ENCODE data around the gene SHQ1. TPM values are rescaled to one million over a fixed set of nuclear protein-coding genes. Genes with fewer than 3 reads are reported as not detected.
"Not testable (repeated sequence)": the region's sequence is repeated elsewhere in the genome, so short reads cannot be mapped to it uniquely, and the experiment has no call there.

Gene SHQ1
- total RNA-seq, 4 donors from 2014 or later = 8.7 to 19.9 (median 12.4) TPM

- intact Hi-C loops (cut with DNase I) = no loop called here
Observed at GRCh38 chr3:72722930-72723726, 125.1 kb downstream of the SHQ1 start.

DNA sequence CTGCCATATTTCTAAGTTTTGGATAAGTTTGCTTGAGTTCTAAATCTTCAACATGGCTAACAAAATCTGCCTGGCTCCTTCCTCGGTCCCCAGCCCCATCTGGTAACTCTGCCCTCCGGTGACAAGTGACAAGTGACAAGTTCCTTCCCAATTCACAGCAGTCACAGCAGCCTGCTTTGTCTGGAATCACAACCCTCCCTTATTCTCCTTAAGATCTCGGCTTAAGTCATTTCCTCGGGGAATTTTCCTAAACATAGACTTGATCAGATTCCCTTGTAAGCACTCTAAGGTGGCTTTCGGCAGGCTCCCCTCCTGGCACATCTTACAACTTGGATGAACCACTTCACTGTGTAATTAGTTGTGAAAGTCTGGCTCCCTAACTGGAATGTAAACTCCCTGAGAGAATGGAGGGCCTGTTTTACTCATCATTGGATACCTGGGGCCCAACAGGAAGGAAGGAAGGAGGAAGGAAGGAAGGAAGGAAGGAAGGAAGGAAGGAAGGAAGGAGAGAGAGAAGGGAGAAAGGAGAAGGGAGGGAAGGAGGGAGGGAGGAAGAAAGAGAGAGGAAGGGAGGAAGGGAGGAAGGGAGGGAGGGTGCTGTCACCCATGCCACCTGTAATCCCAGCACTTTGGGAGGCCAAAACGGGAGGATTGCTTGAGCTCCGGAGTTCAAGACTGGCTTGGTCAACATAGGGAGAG is 126.4 kb downstream of the SHQ1 start:
- no peak overlapping the region for H3K4me3 ChIP-seq
- TF ChIP-seq EP300 (IDR thresholded peaks at IDR 0.05) (no peak), POLR2AphosphoS5 (IDR thresholded peaks at IDR 0.05) (no peak), POLR2A (IDR thresholded peaks at IDR 0.05; ENCODE audit: low read depth) (no peak), CTCF (IDR thresholded peaks at IDR 0.05) (no peak)
- intact Hi-C loops (cut with DNase I) = no loop called here
- no peaks in the 10 kb centered on the region for H3K9me3 ChIP-seq
- no peaks in the 10 kb centered on the region for H3K27me3 ChIP-seq
- H3K27ac ChIP-seq (replicated peaks in 1 of 4) = no peak overlapping the region
- no peaks in the 10 kb centered on the region for H3K4me1 ChIP-seq
- no peaks in the 10 kb centered on the region for H3K36me3 ChIP-seq
- WGBS = 69% methylated on average over 7 of the region's 7 CpGs
- DNase-seq (ENCODE audit: extremely low spot score) = no peak

More at GRCh38 chr3:72722930-72723726, 125.1 kb downstream of the SHQ1 start:
- WGBS = 65% methylated on average over 8 of the region's 8 CpGs
- no peaks in the 10 kb centered on the region for H3K27me3 ChIP-seq
- H3K36me3 ChIP-seq = no peaks in the 10 kb centered on the region
- no peaks in the 10 kb centered on the region for H3K4me1 ChIP-seq
- no peak overlapping the region for H3K4me3 ChIP-seq
- no peak for TF ChIP-seq EP300 (IDR thresholded peaks at IDR 0.05)
- no peak for TF ChIP-seq CTCF (IDR thresholded peaks at IDR 0.05)
- no peak for TF ChIP-seq POLR2AphosphoS5 (IDR thresholded peaks at IDR 0.05)
- no peak overlapping the region for H3K27ac ChIP-seq (replicated peaks in 1 of 4)
- no peaks in the 10 kb centered on the region for H3K9me3 ChIP-seq
- no peak for DNase-seq (ENCODE audit: extremely low spot score)

DNA sequence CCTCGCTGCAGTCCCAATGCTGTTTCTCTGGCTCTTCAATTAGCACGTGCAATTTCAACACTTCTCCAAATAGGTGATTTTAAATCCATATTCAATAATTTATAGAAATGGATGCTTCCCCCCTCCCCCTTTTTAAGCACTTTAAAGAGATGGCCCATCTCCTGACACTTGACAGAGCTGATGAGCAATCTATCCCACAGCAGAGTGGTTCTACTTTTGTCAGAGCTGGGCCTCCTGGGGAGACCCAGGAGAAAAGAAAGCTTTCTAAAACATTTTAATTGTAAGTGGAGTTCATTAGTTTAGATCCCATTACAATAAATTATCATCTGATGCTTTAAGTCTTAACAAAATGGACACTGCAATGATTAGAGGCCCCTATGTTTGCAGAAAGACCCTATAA is 127.7 kb downstream of the SHQ1 start:
- H3K4me3 ChIP-seq = no peak overlapping the region
- H3K27ac ChIP-seq (replicated peaks in 1 of 4) = no peak overlapping the region
- TF ChIP-seq POLR2A (IDR thresholded peaks at IDR 0.05; ENCODE audit: low read depth) = no peak
- no peak for TF ChIP-seq POLR2AphosphoS5 (IDR thresholded peaks at IDR 0.05)
- no peak for TF ChIP-seq EP300 (IDR thresholded peaks at IDR 0.05)
- no peak for TF ChIP-seq CTCF (IDR thresholded peaks at IDR 0.05)
- WGBS = 94% methylated on average over 2 of the region's 2 CpGs
- no peaks in the 10 kb centered on the region for H3K4me1 ChIP-seq
- intact Hi-C loops (cut with DNase I) = no loop called here
- H3K9me3 ChIP-seq = peaks cover 0 to 12% (median 6%) of the 10 kb centered on the region in 4 donors
- H3K27me3 ChIP-seq = no peaks in the 10 kb centered on the region
- no peaks in the 10 kb centered on the region for H3K36me3 ChIP-seq
- DNase-seq (ENCODE audit: extremely low spot score) = no peak

- H3K27me3 ChIP-seq = no peaks in the 10 kb centered on the region
- TF ChIP-seq CTCF (IDR thresholded peaks at IDR 0.05) (no peak), POLR2AphosphoS5 (IDR thresholded peaks at IDR 0.05) (no peak), EP300 (IDR thresholded peaks at IDR 0.05) (no peak), POLR2A (IDR thresholded peaks at IDR 0.05; ENCODE audit: low read depth) (no peak)
- no peak overlapping the region for H3K4me3 ChIP-seq
- H3K4me1 ChIP-seq = no peaks in the 10 kb centered on the region
- no peak overlapping the region for H3K27ac ChIP-seq (replicated peaks in 1 of 4)
- no peaks in the 10 kb centered on the region for H3K36me3 ChIP-seq
- DNase-seq (ENCODE audit: extremely low spot score) = no peak
- H3K9me3 ChIP-seq = peaks cover 0 to 21% (median 14%) of the 10 kb centered on the region in 4 donors
- intact Hi-C loops (cut with DNase I) = no loop called here
Observed at GRCh38 chr3:72719137-72719536, 129.1 kb downstream of the SHQ1 start.

DNA sequence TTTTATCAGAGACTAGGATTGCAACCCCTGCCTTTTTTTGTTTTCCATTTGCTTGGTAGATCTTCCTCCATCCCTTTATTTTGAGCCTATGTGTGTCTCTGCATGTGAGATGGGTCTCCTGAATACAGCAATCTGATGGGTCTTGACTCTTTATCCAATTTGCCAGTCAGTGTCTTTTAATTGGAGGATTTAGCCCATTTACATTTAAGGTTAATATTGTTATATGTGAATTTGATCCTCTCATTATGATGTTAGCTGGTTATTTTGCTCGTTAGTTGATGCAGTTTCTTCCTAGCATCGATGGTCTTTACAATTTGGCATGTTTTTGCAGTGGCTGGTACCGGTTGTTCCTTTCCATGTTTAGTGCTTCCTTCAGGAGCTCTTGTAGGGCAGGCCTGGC is 134.1 kb downstream of the SHQ1 start:
- H3K27me3 ChIP-seq; H3K36me3 ChIP-seq; DNase-seq (ENCODE audit: extremely low spot score); H3K27ac ChIP-seq (replicated peaks in 1 of 4); intact Hi-C loops (cut with DNase I); H3K4me1 ChIP-seq; H3K4me3 ChIP-seq: not testable (repeated sequence)
- H3K9me3 ChIP-seq = peaks cover 0 to 21% (median 14%) of the 10 kb centered on the region in 4 donors
- WGBS = 94% methylated on average over 3 of the region's 3 CpGs

GRCh38 chr3:72710471-72710870 is 137.8 kb downstream of the SHQ1 start:
- WGBS = 96% methylated on average over 4 of the region's 4 CpGs
- H3K36me3 ChIP-seq; H3K27ac ChIP-seq (replicated peaks in 1 of 4); H3K27me3 ChIP-seq; H3K4me3 ChIP-seq; intact Hi-C loops (cut with DNase I); H3K4me1 ChIP-seq; DNase-seq (ENCODE audit: extremely low spot score): not testable (repeated sequence)
- H3K9me3 ChIP-seq = peaks cover 0 to 13% (median 6%) of the 10 kb centered on the region in 4 donors

Measured in esophagus muscularis mucosa (tissue), 4 donors.